Lung (tissue), 12 donors: ENCODE results near the gene SNX25. TPM values are rescaled to one million over a fixed set of nuclear protein-coding genes. Genes with fewer than 3 reads are reported as not detected.
A peak's percentile ranks its signal among the peaks of the same experiment; 100 is the strongest.

Experiments used
- ATAC-seq: fragments of 200-7000 bp; cut with Tn5 transposase; one replicate; pipeline ENCODE4 v1.9.1; 2020; ENCODE audit warnings: moderate number of reproducible peaks; ENCODE audit not compliant: insufficient read depth, low FRiP score
- DNase-seq, 3 donors: peaks; one replicate each; pipeline ENCODE4 v3.0.0-alpha.2; 2013 to 2017
- H3K27ac ChIP-seq, 2 donors: one replicate each; pipeline ENCODE4 v1.5.1; 2013; ENCODE audit warnings: mild to moderate bottlenecking in 2 of 2, moderate library complexity in 2 of 2, control low read depth in 1 of 2, inconsistent platforms in 1 of 2, low read depth in 1 of 2, low read length in 1 of 2
- H3K27me3 ChIP-seq, 3 donors: one replicate each; pipeline ENCODE4 v1.5.1; 2013; ENCODE audit warnings: low read length in 2 of 3; ENCODE audit not compliant: control insufficient read depth in 3 of 3, insufficient read depth in 3 of 3
- H3K36me3 ChIP-seq, 4 donors: one replicate each; pipeline ENCODE4 v1.5.1; 2013; ENCODE audit warnings: low read length in 4 of 4, mild to moderate bottlenecking in 1 of 4, moderate library complexity in 1 of 4; ENCODE audit not compliant: control insufficient read depth in 4 of 4, insufficient read depth in 4 of 4
- H3K4me1 ChIP-seq, 5 donors: one replicate each; pipeline ENCODE4 v1.5.1; 2013; ENCODE audit warnings: low read length in 5 of 5, mild to moderate bottlenecking in 2 of 5, moderate library complexity in 1 of 5; ENCODE audit not compliant: control insufficient read depth in 5 of 5, insufficient read depth in 5 of 5
- H3K4me3 ChIP-seq: one replicate; pipeline ENCODE4 v1.5.1; 2013; ENCODE audit warnings: mild to moderate bottlenecking, control low read depth, moderate library complexity
- H3K9ac ChIP-seq, 2 donors: one replicate each; pipeline ENCODE4 v1.5.1; 2013; ENCODE audit warnings: low read length in 2 of 2, control low read depth in 1 of 2; ENCODE audit not compliant: insufficient read depth in 1 of 2
- H3K9me3 ChIP-seq, 4 donors: one replicate each; pipeline ENCODE4 v1.5.1; 2013; ENCODE audit warnings: low read length in 3 of 4, mild to moderate bottlenecking in 1 of 4, moderate library complexity in 1 of 4; ENCODE audit not compliant: control insufficient read depth in 4 of 4, insufficient read depth in 3 of 4
- CTCF ChIP-seq: IDR thresholded peaks from 2 replicates; pipeline ENCODE4 v1.5.1; 2012; ENCODE audit warnings: mild to moderate bottlenecking; ENCODE audit errors: control extremely low read depth, extremely low read depth
- WGBS, 2 donors: extraction: QIAGEN DNeasy Blood & Tissue Kit; methylation state at CpG; one replicate each; pipeline ENCODE4 v1.1.7; 2013; 5-methylcytosine and 5-hydroxymethylcytosine counted together
- polyA plus RNA-seq, 2 donors: library from polyadenylated mRNA; stranded (reverse); fragments of 200-250 nt; gene quantifications; one replicate each; pipeline ENCODE4 v1.2.1, GENCODE V29; 2013
- total RNA-seq, 2 donors: library from RNA; depleted of rRNA in 1 of 2; stranded (reverse); fragments of >200 nt in 1 of 2; gene quantifications; one replicate each; pipeline ENCODE4 v1.2.1, GENCODE V29; 2014 to 2021
- donor health status: control.
- donor health status: control.
- donor health status: Bipolar disorder and iron deficiency.
- donor health status: healthy.
- donor health status: DM: yes; HTN: yes; CAD: no.

Gene SNX25
- total and polyA plus RNA-seq, 4 donors: 16.8 to 95.4 (median 49.3) TPM

GRCh38 chr4:185341841-185342240, 132.4 kb downstream of the SNX25 start:
- ATAC-seq (no peak), DNase-seq (no peak)
- Histone ChIP-seq H3K27ac (no peak overlapping the region), H3K4me3 (no peak overlapping the region), H3K9me3 (no peaks in the 10 kb centered on the region), H3K9ac (no peak overlapping the region), H3K36me3 (peaks cover 10 to 15% (median 11%) of the 10 kb centered on the region in 4 donors), H3K4me1 (peaks cover 0 to 5% (median 0%) of the 10 kb centered on the region in 5 donors), H3K27me3 (no peaks in the 10 kb centered on the region)
- no peak for TF ChIP-seq CTCF
- 96% methylated on average over 6 of the region's 6 CpGs for WGBS, 2 donors

GRCh38 chr4:185343726-185344581, 134.6 kb downstream of the SNX25 start:
- DNase-seq (no peak), ATAC-seq (peak; percentile 55)
- no peak overlapping the region for H3K4me3 ChIP-seq
- TF ChIP-seq CTCF: no peak
- no peaks in the 10 kb centered on the region for H3K9me3 ChIP-seq
- H3K4me1 ChIP-seq: peaks cover 0 to 5% (median 0%) of the 10 kb centered on the region in 5 donors
- H3K27me3 ChIP-seq: no peaks in the 10 kb centered on the region
- H3K36me3 ChIP-seq: peaks cover 13 to 22% (median 15%) of the 10 kb centered on the region in 4 donors
- no peak overlapping the region for H3K9ac ChIP-seq
- peak overlapping the region in 1 of 2 donors; percentile 17 for H3K27ac ChIP-seq
- 65 to 79% methylated on average over 15 of the region's 15 CpGs for WGBS, 2 donors

GRCh38 chr4:185344743-185345538, 135.5 kb downstream of the SNX25 start:
- Histone ChIP-seq H3K4me1 (peaks cover 0 to 5% (median 0%) of the 10 kb centered on the region in 5 donors), H3K36me3 (peaks cover 13 to 25% (median 18%) of the 10 kb centered on the region in 4 donors), H3K27me3 (no peaks in the 10 kb centered on the region), H3K9me3 (no peaks in the 10 kb centered on the region), H3K27ac (no peak overlapping the region), H3K9ac (no peak overlapping the region), H3K4me3 (no peak overlapping the region)
- no peak for TF ChIP-seq CTCF
- no peak for DNase-seq
- WGBS, 2 donors: 59 to 63% methylated on average over 6 of the region's 6 CpGs
- no peak for ATAC-seq
